SU-DHL-6 (cell line): ENCODE measurements around the gene S100G.

Experiments used
- H2AFZ ChIP-seq: fragments of 200-600 bp; sonication (generic); 2 replicates; pipeline ENCODE4 v1.6.1; 2014; ENCODE audit warnings: low read depth, mild to moderate bottlenecking, moderate library complexity, mixed read lengths, antibody characterized with exemption, low read length; ENCODE audit not compliant: severe bottlenecking
- H3F3A ChIP-seq: fragments of 200-600 bp; shearing (Covaris generic); 2 replicates; pipeline ENCODE4 v1.6.0; 2016; ENCODE audit warnings: antibody characterized with exemption, mild to moderate bottlenecking; ENCODE audit not compliant: insufficient read depth
- H3K27ac ChIP-seq: fragments of 200-600 bp; sonication (generic); 2 replicates; pipeline ENCODE4 v1.5.1; 2016; ENCODE audit warnings: low read depth, mild to moderate bottlenecking, low read length, moderate library complexity, mixed read lengths
- H3K27me3 ChIP-seq: fragments of 200-600 bp; sonication (generic), shearing (Covaris generic); 2 replicates; pipeline ENCODE4 v1.6.0; 2014; ENCODE audit warnings: mild to moderate bottlenecking, low read length
- H3K36me3 ChIP-seq: fragments of 200-600 bp; sonication (generic); 2 replicates; pipeline ENCODE4 v1.6.1; 2014; ENCODE audit warnings: mild to moderate bottlenecking, low read length, mixed read lengths
- H3K4me2 ChIP-seq: fragments of 300-600, 200-600 bp; shearing (Covaris generic), sonication (generic); 2 replicates; pipeline ENCODE4 v1.6.0; 2014; ENCODE audit warnings: low read length, low read depth, mild to moderate bottlenecking; ENCODE audit not compliant: poor library complexity, severe bottlenecking
- H3K4me3 ChIP-seq: fragments of 200-600 bp; sonication (generic); 2 replicates; pipeline ENCODE4 v1.5.1; 2014; ENCODE audit warnings: antibody characterized with exemption, low read length, mild to moderate bottlenecking, mixed read lengths; ENCODE audit not compliant: insufficient read depth, poor library complexity, severe bottlenecking
- H3K79me2 ChIP-seq: fragments of 200-600 bp; sonication (generic); 2 replicates; pipeline ENCODE4 v1.6.1; 2014; ENCODE audit warnings: mild to moderate bottlenecking, low read length, moderate library complexity; ENCODE audit not compliant: insufficient read depth
- H3K9ac ChIP-seq: fragments of 200-600 bp; sonication (generic); 2 replicates; pipeline ENCODE4 v1.7.0; 2014; ENCODE audit warnings: mild to moderate bottlenecking, low read length
- H3K9me2 ChIP-seq: fragments of 200-600 bp; sonication (generic); replicated peaks from 2 replicates; pipeline ENCODE4 v1.6.1; 2014; ENCODE audit warnings: low read length; ENCODE audit not compliant: insufficient read depth
- H3K9me3 ChIP-seq: fragments of 200-600 bp; sonication (generic); 2 replicates; pipeline ENCODE4 v1.6.1; 2014; ENCODE audit warnings: low read length, mixed read lengths; ENCODE audit not compliant: insufficient read depth
- H4K20me1 ChIP-seq: fragments of 200-600 bp; sonication (generic); 2 replicates; pipeline ENCODE4 v1.6.1; 2014; ENCODE audit warnings: low read depth, mild to moderate bottlenecking, antibody characterized with exemption, low read length, moderate library complexity, mixed read lengths
- CTCF ChIP-seq: fragments of 200-600 bp; sonication (generic); IDR thresholded peaks from one replicate; pipeline ENCODE4 v1.5.1; 2017; ENCODE audit warnings: antibody characterized with exemption, mild to moderate bottlenecking, low read length, moderate library complexity; ENCODE audit not compliant: insufficient read depth, poor library complexity, severe bottlenecking
- EZH2phosphoT487 ChIP-seq: fragments of 200-600 bp; sonication (generic), shearing (Covaris generic); conservative IDR thresholded peaks from 2 replicates; pipeline ENCODE4 v1.6.1; 2018; ENCODE audit warnings: mild to moderate bottlenecking, antibody characterized with exemption, low read length, moderate library complexity, mixed read lengths

The S100G gene

GRCh38 chrX:16639966-16640365 is 10.0 kb upstream of the S100G start:
- no peak overlapping the region for H3K9ac ChIP-seq
- no peaks in the 10 kb centered on the region for H4K20me1 ChIP-seq
- H2AFZ ChIP-seq, result no peak overlapping the region
- TF ChIP-seq CTCF, result no peak
- no peak for TF ChIP-seq EZH2phosphoT487
- H3K27ac ChIP-seq, result no peak overlapping the region
- no peak overlapping the region for H3K4me2 ChIP-seq
- H3F3A ChIP-seq, result no peaks in the 10 kb centered on the region
- no peaks in the 10 kb centered on the region for H3K9me2 ChIP-seq
- no peaks in the 10 kb centered on the region for H3K9me3 ChIP-seq
- H3K36me3 ChIP-seq, result no peaks in the 10 kb centered on the region
- H3K79me2 ChIP-seq, result no peaks in the 10 kb centered on the region
- no peak overlapping the region for H3K4me3 ChIP-seq
- no peaks in the 10 kb centered on the region for H3K27me3 ChIP-seq

- Histone ChIP-seq H3F3A (no peaks in the 10 kb centered on the region), H3K36me3 (no peaks in the 10 kb centered on the region), H3K27me3 (no peaks in the 10 kb centered on the region), H2AFZ (no peak overlapping the region), H3K9me2 (no peaks in the 10 kb centered on the region), H4K20me1 (no peaks in the 10 kb centered on the region), H3K4me3 (no peak overlapping the region), H3K4me2 (no peak overlapping the region), H3K9ac (no peak overlapping the region), H3K79me2 (no peaks in the 10 kb centered on the region), H3K9me3 (no peaks in the 10 kb centered on the region), H3K27ac (no peak overlapping the region)
- no peak for TF ChIP-seq EZH2phosphoT487
These were observed 9.1 kb upstream of the S100G start for GRCh38 chrX:16640823-16641222.

- Histone ChIP-seq H3K9ac (no peak overlapping the region), H3K27ac (no peak overlapping the region), H3K27me3 (no peaks in the 10 kb centered on the region)
These were observed 6.8 kb upstream of the S100G start for GRCh38 chrX:16643176-16643575.

More at GRCh38 chrX:16643176-16643575, 6.8 kb upstream of the S100G start:
- Histone ChIP-seq H3K4me3 (no peak overlapping the region), H3K9me3 (no peaks in the 10 kb centered on the region), H2AFZ (no peak overlapping the region), H3K9me2 (no peaks in the 10 kb centered on the region), H4K20me1 (no peaks in the 10 kb centered on the region), H3K36me3 (no peaks in the 10 kb centered on the region), H3K79me2 (no peaks in the 10 kb centered on the region), H3K4me2 (no peak overlapping the region), H3F3A (no peaks in the 10 kb centered on the region)
- TF ChIP-seq EZH2phosphoT487, result no peak
- TF ChIP-seq CTCF, result no peak
